ENCODE measurements around the gene MINDY4.

- TF ChIP-seq, protein P1, sequence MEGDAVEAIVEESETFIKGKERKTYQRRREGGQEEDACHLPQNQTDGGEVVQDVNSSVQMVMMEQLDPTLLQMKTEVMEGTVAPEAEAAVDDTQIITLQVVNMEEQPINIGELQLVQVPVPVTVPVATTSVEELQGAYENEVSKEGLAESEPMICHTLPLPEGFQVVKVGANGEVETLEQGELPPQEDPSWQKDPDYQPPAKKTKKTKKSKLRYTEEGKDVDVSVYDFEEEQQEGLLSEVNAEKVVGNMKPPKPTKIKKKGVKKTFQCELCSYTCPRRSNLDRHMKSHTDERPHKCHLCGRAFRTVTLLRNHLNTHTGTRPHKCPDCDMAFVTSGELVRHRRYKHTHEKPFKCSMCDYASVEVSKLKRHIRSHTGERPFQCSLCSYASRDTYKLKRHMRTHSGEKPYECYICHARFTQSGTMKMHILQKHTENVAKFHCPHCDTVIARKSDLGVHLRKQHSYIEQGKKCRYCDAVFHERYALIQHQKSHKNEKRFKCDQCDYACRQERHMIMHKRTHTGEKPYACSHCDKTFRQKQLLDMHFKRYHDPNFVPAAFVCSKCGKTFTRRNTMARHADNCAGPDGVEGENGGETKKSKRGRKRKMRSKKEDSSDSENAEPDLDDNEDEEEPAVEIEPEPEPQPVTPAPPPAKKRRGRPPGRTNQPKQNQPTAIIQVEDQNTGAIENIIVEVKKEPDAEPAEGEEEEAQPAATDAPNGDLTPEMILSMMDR (IDR thresholded peaks at IDR 0.05): no peak
- TF ChIP-seq POLR2A (IDR thresholded peaks at IDR 0.05): no peak
These were observed 136.5 kb downstream of the MINDY4 start for GRCh38 chr7:30907527-30908267.
